ENCODE data around the gene ACSL4. TPM values are rescaled to one million over a fixed set of nuclear protein-coding genes. Genes with fewer than 3 reads are reported as not detected.

Gene ACSL4
- total RNA-seq, 1 experiment from 2014 or later, result 85.8 TPM

DNA sequence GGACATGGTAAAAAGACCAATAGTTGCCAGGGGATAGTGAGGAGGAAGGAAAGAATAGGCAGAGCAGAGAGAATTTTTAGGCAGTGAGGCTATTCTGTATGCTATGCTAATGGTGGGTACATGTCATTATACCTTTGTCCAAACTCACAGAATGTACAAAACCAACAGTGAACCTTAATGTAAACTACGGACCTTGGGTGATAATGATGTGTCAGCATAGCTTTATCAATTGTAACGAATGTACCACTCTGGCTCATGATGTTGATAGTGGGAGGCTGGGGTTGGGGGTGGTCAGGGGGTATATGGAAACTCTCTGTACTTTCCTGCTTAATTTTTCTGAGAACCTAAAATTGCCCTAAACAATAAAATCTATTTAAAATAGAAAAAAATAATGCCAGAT is 37.7 kb upstream of the ACSL4 start:
- H3K4me2 ChIP-seq (ENCODE audit: low read depth, low read length, poor library complexity, severe bottlenecking), result no peak overlapping the region
- H3K9me2 ChIP-seq (replicated peaks; ENCODE audit: insufficient read depth, low read length), result no peaks in the 10 kb centered on the region
- H3K9ac ChIP-seq (ENCODE audit: low read length), result no peak overlapping the region
- H4K20me1 ChIP-seq (ENCODE audit: insufficient read depth, low read depth, low read length), result no peaks in the 10 kb centered on the region
- H3K4me1 ChIP-seq (ENCODE audit: low read length), result no peaks in the 10 kb centered on the region
- H3K79me2 ChIP-seq (ENCODE audit: low read length), result no peaks in the 10 kb centered on the region
- H3K27me3 ChIP-seq (ENCODE audit: low read length), result no peaks in the 10 kb centered on the region
- no peaks in the 10 kb centered on the region for H3K9me3 ChIP-seq (ENCODE audit: low read length)
- H3K36me3 ChIP-seq (ENCODE audit: insufficient read depth, low read length), result no peaks in the 10 kb centered on the region
- no peak overlapping the region for H2AFZ ChIP-seq (ENCODE audit: low read length)
- DNase-seq, result no peak
- H3K27ac ChIP-seq (ENCODE audit: low read length), result no peak overlapping the region
- no peak overlapping the region for H3K4me3 ChIP-seq (ENCODE audit: low read length)

- H3K27ac ChIP-seq (ENCODE audit: low read length), result no peak overlapping the region
These were observed 27.8 kb upstream of the ACSL4 start for GRCh38 chrX:109760922-109761250.

GRCh38 chrX:109760209-109760921 is 27.3 kb upstream of the ACSL4 start:
- no peaks in the 10 kb centered on the region for H3K36me3 ChIP-seq (ENCODE audit: insufficient read depth, low read length)
- H3K4me2 ChIP-seq (ENCODE audit: low read depth, low read length, poor library complexity, severe bottlenecking), result no peak overlapping the region
- no peaks in the 10 kb centered on the region for H4K20me1 ChIP-seq (ENCODE audit: insufficient read depth, low read depth, low read length)
- H3K27ac ChIP-seq (ENCODE audit: low read length), result no peak overlapping the region
- H3K27me3 ChIP-seq (ENCODE audit: low read length), result no peaks in the 10 kb centered on the region
- no peak for DNase-seq
- no peaks in the 10 kb centered on the region for H3K79me2 ChIP-seq (ENCODE audit: low read length)
- H3K9me3 ChIP-seq (ENCODE audit: low read length), result peaks cover 3% of the 10 kb centered on the region; the same call in 1 of the 2 replicates
- no peak overlapping the region for H3K9ac ChIP-seq (ENCODE audit: low read length)
- no peak overlapping the region for H2AFZ ChIP-seq (ENCODE audit: low read length)
- no peak overlapping the region for H3K4me3 ChIP-seq (ENCODE audit: low read length)
- H3K9me2 ChIP-seq (replicated peaks; ENCODE audit: insufficient read depth, low read length), result no peaks in the 10 kb centered on the region
- no peaks in the 10 kb centered on the region for H3K4me1 ChIP-seq (ENCODE audit: low read length)

More at GRCh38 chrX:109760922-109761250, 27.8 kb upstream of the ACSL4 start:
- H4K20me1 ChIP-seq (ENCODE audit: insufficient read depth, low read depth, low read length), result no peaks in the 10 kb centered on the region
- H3K27me3 ChIP-seq (ENCODE audit: low read length), result no peaks in the 10 kb centered on the region
- H3K4me1 ChIP-seq (ENCODE audit: low read length), result no peaks in the 10 kb centered on the region
- H3K9me3 ChIP-seq (ENCODE audit: low read length), result no peaks in the 10 kb centered on the region
- H3K36me3 ChIP-seq (ENCODE audit: insufficient read depth, low read length), result no peaks in the 10 kb centered on the region
- H3K79me2 ChIP-seq (ENCODE audit: low read length), result no peaks in the 10 kb centered on the region
- DNase-seq, result no peak
- H3K9ac ChIP-seq (ENCODE audit: low read length), result no peak overlapping the region
- no peak overlapping the region for H2AFZ ChIP-seq (ENCODE audit: low read length)
- H3K4me3 ChIP-seq (ENCODE audit: low read length), result no peak overlapping the region
- H3K4me2 ChIP-seq (ENCODE audit: low read depth, low read length, poor library complexity, severe bottlenecking), result no peak overlapping the region
- H3K9me2 ChIP-seq (replicated peaks; ENCODE audit: insufficient read depth, low read length), result no peaks in the 10 kb centered on the region

GRCh38 chrX:109753256-109753655 is 20.2 kb upstream of the ACSL4 start:
- Histone ChIP-seq H3K36me3 (ENCODE audit: insufficient read depth, low read length) (no peaks in the 10 kb centered on the region), H4K20me1 (ENCODE audit: insufficient read depth, low read depth, low read length) (no peaks in the 10 kb centered on the region), H3K27ac (ENCODE audit: low read length) (no peak overlapping the region), H3K4me1 (ENCODE audit: low read length) (no peaks in the 10 kb centered on the region), H3K9me2 (replicated peaks; ENCODE audit: insufficient read depth, low read length) (no peaks in the 10 kb centered on the region), H3K4me2 (ENCODE audit: low read depth, low read length, poor library complexity, severe bottlenecking) (no peak overlapping the region), H3K4me3 (ENCODE audit: low read length) (no peak overlapping the region), H3K27me3 (ENCODE audit: low read length) (no peaks in the 10 kb centered on the region), H3K9ac (ENCODE audit: low read length) (no peak overlapping the region), H3K79me2 (ENCODE audit: low read length) (no peaks in the 10 kb centered on the region), H3K9me3 (ENCODE audit: low read length) (peaks cover 5% of the 10 kb centered on the region; the same call in 1 of the 2 replicates), H2AFZ (ENCODE audit: low read length) (no peak overlapping the region)
- DNase-seq, result no peak

DNA sequence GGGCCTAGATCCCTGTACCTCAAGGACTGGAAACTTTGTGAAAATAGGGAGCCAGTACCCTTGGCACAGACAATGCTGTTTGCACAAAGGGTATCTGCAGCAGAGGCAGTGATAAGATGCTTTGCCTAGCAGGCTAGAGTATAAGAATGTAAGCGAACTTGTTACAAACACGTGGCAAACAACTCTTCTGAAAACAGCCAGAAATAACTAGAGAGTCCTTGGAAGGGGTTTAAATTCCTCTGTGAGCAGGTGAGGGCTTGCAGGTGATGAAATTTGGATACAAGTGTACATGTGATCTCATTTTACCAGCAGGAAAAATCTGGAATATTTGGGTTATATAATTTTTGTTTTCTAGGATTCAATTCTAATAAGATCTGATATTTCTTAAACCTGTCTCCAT is 18.6 kb upstream of the ACSL4 start:
- Histone ChIP-seq H3K9ac (ENCODE audit: low read length) (no peak overlapping the region), H3K36me3 (ENCODE audit: insufficient read depth, low read length) (no peaks in the 10 kb centered on the region), H2AFZ (ENCODE audit: low read length) (no peak overlapping the region), H3K9me2 (replicated peaks; ENCODE audit: insufficient read depth, low read length) (no peaks in the 10 kb centered on the region), H3K27me3 (ENCODE audit: low read length) (no peaks in the 10 kb centered on the region), H3K4me3 (ENCODE audit: low read length) (no peak overlapping the region), H3K79me2 (ENCODE audit: low read length) (no peaks in the 10 kb centered on the region), H3K9me3 (ENCODE audit: low read length) (peaks cover 5% of the 10 kb centered on the region; the same call in 1 of the 2 replicates), H3K4me2 (ENCODE audit: low read depth, low read length, poor library complexity, severe bottlenecking) (no peak overlapping the region), H3K4me1 (ENCODE audit: low read length) (no peaks in the 10 kb centered on the region), H4K20me1 (ENCODE audit: insufficient read depth, low read depth, low read length) (no peaks in the 10 kb centered on the region), H3K27ac (ENCODE audit: low read length) (no peak overlapping the region)
- no peak for DNase-seq

DNA sequence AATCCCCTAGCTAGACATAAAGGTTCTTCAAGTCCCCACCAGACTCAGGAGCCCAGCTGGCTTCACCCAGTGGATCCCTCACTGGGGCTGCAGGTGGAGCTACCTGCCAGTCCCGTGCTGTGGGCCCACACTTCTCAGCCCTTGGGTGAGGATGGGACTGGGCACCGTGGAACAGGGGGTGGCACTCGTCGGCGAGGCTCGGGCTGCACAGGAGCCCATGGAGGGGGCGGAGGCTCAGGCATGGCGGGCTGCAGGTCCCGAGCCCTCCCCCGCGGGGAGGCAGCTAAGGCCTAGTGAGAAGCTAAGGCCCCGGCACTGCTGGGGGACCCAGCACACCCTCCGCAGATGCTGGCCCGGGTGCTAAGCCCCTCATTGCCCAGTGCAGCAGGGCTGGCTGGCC is 16.1 kb upstream of the ACSL4 start:
- Histone ChIP-seq H3K4me2 (ENCODE audit: low read depth, low read length, poor library complexity, severe bottlenecking) (no peak overlapping the region), H4K20me1 (ENCODE audit: insufficient read depth, low read depth, low read length) (no peaks in the 10 kb centered on the region), H3K4me1 (ENCODE audit: low read length) (no peaks in the 10 kb centered on the region), H3K9ac (ENCODE audit: low read length) (no peak overlapping the region), H3K79me2 (ENCODE audit: low read length) (no peaks in the 10 kb centered on the region), H3K4me3 (ENCODE audit: low read length) (no peak overlapping the region), H3K27ac (ENCODE audit: low read length) (no peak overlapping the region), H3K36me3 (ENCODE audit: insufficient read depth, low read length) (no peaks in the 10 kb centered on the region), H2AFZ (ENCODE audit: low read length) (no peak overlapping the region), H3K9me3 (ENCODE audit: low read length) (no peaks in the 10 kb centered on the region), H3K9me2 (replicated peaks; ENCODE audit: insufficient read depth, low read length) (no peaks in the 10 kb centered on the region), H3K27me3 (ENCODE audit: low read length) (no peaks in the 10 kb centered on the region)
- DNase-seq, result no peak

GRCh38 chrX:109747681-109748080 is 14.6 kb upstream of the ACSL4 start:
- H3K27ac ChIP-seq (ENCODE audit: low read length), result no peak overlapping the region
- peaks cover 7% of the 10 kb centered on the region; the same call in 1 of the 2 replicates for H3K4me1 ChIP-seq (ENCODE audit: low read length)
- H3K27me3 ChIP-seq (ENCODE audit: low read length), result no peaks in the 10 kb centered on the region
- no peaks in the 10 kb centered on the region for H3K79me2 ChIP-seq (ENCODE audit: low read length)
- H3K4me3 ChIP-seq (ENCODE audit: low read length), result no peak overlapping the region
- no peak overlapping the region for H3K4me2 ChIP-seq (ENCODE audit: low read depth, low read length, poor library complexity, severe bottlenecking)
- H3K9me3 ChIP-seq (ENCODE audit: low read length), result no peaks in the 10 kb centered on the region
- H3K9me2 ChIP-seq (replicated peaks; ENCODE audit: insufficient read depth, low read length), result no peaks in the 10 kb centered on the region
- H3K36me3 ChIP-seq (ENCODE audit: insufficient read depth, low read length), result no peaks in the 10 kb centered on the region
- H4K20me1 ChIP-seq (ENCODE audit: insufficient read depth, low read depth, low read length), result no peaks in the 10 kb centered on the region
- H3K9ac ChIP-seq (ENCODE audit: low read length), result no peak overlapping the region
- DNase-seq, result no peak
- no peak overlapping the region for H2AFZ ChIP-seq (ENCODE audit: low read length)

DNA sequence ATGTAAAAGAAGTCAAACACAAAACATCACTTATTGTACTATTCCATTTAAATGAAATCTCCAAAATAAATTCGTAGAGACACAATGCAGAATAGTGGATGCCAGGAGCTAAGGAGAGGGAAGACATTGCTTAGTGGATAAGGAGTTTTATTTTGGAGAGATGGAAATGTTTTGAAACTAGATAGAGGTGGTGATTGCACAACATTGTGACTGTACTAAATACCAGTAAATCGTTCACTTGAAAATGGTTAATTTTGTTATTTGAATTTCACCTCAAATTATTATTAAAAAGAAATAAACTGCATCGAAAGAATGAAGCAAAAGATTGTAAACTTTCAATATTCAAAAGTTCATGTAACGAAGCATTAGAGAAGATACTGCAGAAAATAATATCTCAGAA is 9.7 kb upstream of the ACSL4 start:
- H3K4me1 ChIP-seq (ENCODE audit: low read length), result peaks cover 9% of the 10 kb centered on the region; the same call in 1 of the 2 replicates
- no peak for DNase-seq
- H4K20me1 ChIP-seq (ENCODE audit: insufficient read depth, low read depth, low read length), result no peaks in the 10 kb centered on the region
- H3K9ac ChIP-seq (ENCODE audit: low read length), result no peak overlapping the region
- H3K36me3 ChIP-seq (ENCODE audit: insufficient read depth, low read length), result no peaks in the 10 kb centered on the region
- peak overlapping the region; percentile 27 for H3K4me2 ChIP-seq (ENCODE audit: low read depth, low read length, poor library complexity, severe bottlenecking)
- no peaks in the 10 kb centered on the region for H3K9me3 ChIP-seq (ENCODE audit: low read length)
- no peak overlapping the region for H2AFZ ChIP-seq (ENCODE audit: low read length)
- H3K9me2 ChIP-seq (replicated peaks; ENCODE audit: insufficient read depth, low read length), result no peaks in the 10 kb centered on the region
- H3K27ac ChIP-seq (ENCODE audit: low read length), result no peak overlapping the region
- no peaks in the 10 kb centered on the region for H3K27me3 ChIP-seq (ENCODE audit: low read length)
- no peak overlapping the region for H3K4me3 ChIP-seq (ENCODE audit: low read length)
- no peaks in the 10 kb centered on the region for H3K79me2 ChIP-seq (ENCODE audit: low read length)
